Esophagus muscularis mucosa (tissue), 4 donors: Measurements from ENCODE around the gene MOB3A. TPM values are rescaled to one million over a fixed set of nuclear protein-coding genes. Genes with fewer than 3 reads are reported as not detected.

Experiments
- DNase-seq: peaks from one replicate; pipeline ENCODE4 v3.0.0-alpha.2; 2017; ENCODE audit errors: extremely low spot score
- H3K27ac ChIP-seq, 4 donors: fragments of 200-600 bp; sonication (generic); replicated peaks in 1 of 4; 1 replicate in 3 of 4; 2 replicates in 1 of 4; pipeline ENCODE4 v1.5.1; 2016 to 2019; ENCODE audit warnings: mild to moderate bottlenecking in 1 of 4
- H3K27me3 ChIP-seq, 4 donors: fragments of 200-600 bp; sonication (generic); one replicate each; pipeline versions ENCODE4 v1.5.1 to v1.6.0; 2016 to 2019
- H3K36me3 ChIP-seq, 4 donors: fragments of 200-600 bp; sonication (generic); one replicate each; pipeline ENCODE4 v1.5.1; 2016 to 2019
- H3K4me1 ChIP-seq, 4 donors: fragments of 200-600 bp; sonication (generic); one replicate each; pipeline ENCODE4 v1.5.1; 2016 to 2019
- H3K4me3 ChIP-seq, 4 donors: fragments of 200-600 bp; sonication (generic); 1 replicate in 2 of 4; 2 replicates in 2 of 4; pipeline ENCODE4 v1.5.1; 2016 to 2019; ENCODE audit warnings: mild to moderate bottlenecking in 4 of 4, moderate library complexity in 1 of 4
- H3K9me3 ChIP-seq, 4 donors: fragments of 200-600 bp; sonication (generic); 1 replicate in 3 of 4; 2 replicates in 1 of 4; pipeline ENCODE4 v1.5.1; 2016 to 2019
- EP300 ChIP-seq: sonication (generic); formaldehyde crosslinking; IDR thresholded peaks from one replicate; pipeline ENCODE4 v1.6.1; 2017; ENCODE audit warnings: antibody characterized with exemption
- POLR2A ChIP-seq: fragments of 450-650 bp; IDR thresholded peaks from one replicate; pipeline ENCODE4 v1.6.1; 2017; ENCODE audit warnings: antibody characterized with exemption, moderate library complexity, mild to moderate bottlenecking, low read depth
- POLR2AphosphoS5 ChIP-seq, 2 donors: sonication (generic); formaldehyde crosslinking; IDR thresholded peaks; one replicate each; pipeline ENCODE4 v1.6.1; 2017; ENCODE audit warnings: antibody characterized with exemption in 2 of 2
- WGBS: methylation state at CpG from one replicate; pipeline ENCODE4 v1.1.5; 2018; 5-methylcytosine and 5-hydroxymethylcytosine counted together
- intact Hi-C: fragments of 100-400 bp; cut with DNase I; formaldehyde crosslinking; loops from one replicate; pipeline ENCODE4 v1.15.1; 2023
- small RNA-seq, 3 donors: library from RNA; depleted of rRNA; stranded (forward); fragments of <200 nt; gene quantifications; one replicate each; pipeline ENCODE3, GENCODE V24; 2016
- total RNA-seq, 4 donors: library from RNA; depleted of rRNA; stranded (reverse); fragments of >200 nt; gene quantifications; one replicate each; pipeline versions ENCODE4 v1.1.0 to v1.2.1, GENCODE V29; 2016
- TF ChIP-seq, protein P1 (sequence below), 3 experiments: fragments of 200-600 bp in 2 of 3; fragments of 450-650 bp in 1 of 3; sonication (generic) in 2 of 3; IDR thresholded peaks; one replicate each; pipeline ENCODE4 v1.5.1; 2017 to 2019; ENCODE audit warnings: antibody characterized with exemption in 3 of 3, mild to moderate bottlenecking in 2 of 3, moderate library complexity in 1 of 3

The MOB3A gene
- total RNA-seq, 4 donors from 2014 or later, result 43.6 to 85.2 (median 56.3) TPM

DNA sequence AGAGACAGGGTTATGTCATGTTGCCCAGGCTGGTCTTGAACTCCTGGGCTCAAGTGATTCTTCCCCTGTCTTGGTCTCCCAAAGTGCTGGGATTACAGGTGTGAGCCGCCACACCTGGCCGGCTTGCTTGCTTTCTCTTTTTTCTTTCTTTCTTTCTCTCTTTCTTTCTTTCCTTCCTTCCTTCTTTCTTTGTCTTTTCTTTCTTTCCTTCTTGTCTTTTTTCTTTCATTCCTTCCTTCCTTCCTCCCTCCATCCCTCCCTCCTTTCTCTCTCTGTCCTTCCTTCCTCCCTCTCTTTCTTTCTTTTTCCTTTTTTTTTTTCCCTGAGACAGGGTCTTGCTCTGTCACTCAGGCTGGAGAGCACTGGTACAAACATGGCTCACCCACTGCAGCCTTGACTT lies 73.8 kb downstream of the MOB3A start:
- Histone ChIP-seq H3K9me3 (peaks cover 0 to 4% (median 1%) of the 10 kb centered on the region in 4 donors), H3K27me3 (no peaks in the 10 kb centered on the region), H3K36me3 (no peaks in the 10 kb centered on the region), H3K4me3 (no peak overlapping the region), H3K4me1 (peaks cover 5 to 14% (median 14%) of the 10 kb centered on the region in 4 donors), H3K27ac (no peak overlapping the region)
- 90% methylated on average over 2 of the region's 2 CpGs for WGBS
- intact Hi-C loops, result no loop called here
- no peak for TF ChIP-seq EP300
- no peak for DNase-seq

DNA sequence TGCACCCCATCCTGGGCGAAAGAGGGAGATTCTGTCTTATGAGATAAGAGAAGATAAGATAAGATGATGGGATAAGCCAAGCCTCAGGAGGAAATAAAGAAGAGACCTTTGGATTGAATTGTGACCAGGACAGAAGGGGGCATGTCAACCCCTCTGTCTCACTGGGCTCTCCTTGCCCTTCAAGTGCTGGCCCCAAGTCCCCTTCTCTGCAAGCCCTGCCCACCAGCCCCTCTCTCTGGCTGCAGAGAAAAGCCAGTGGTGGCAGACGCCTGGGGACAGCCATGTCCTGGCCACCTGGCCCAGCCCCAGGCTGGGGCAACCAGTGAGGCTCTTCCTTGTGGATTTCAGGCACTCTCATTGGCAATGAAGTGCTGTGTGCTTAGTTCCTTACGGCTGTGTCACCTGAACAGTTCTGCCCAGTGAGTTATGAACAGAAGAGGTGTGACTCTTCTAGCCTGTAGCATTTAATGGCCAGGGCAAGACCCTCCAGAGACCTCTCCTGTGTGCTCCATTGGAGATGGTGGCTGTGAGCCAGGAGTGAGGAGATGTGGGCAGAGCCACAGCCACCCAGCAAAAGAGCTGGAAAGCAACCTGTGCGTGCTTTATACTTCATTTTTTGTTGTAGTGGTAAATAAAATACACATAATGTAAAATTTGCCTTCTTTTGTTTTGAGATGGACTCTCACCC lies 74.5 kb downstream of the MOB3A start:
- H3K4me1 ChIP-seq, result peaks cover 6 to 13% (median 11%) of the 10 kb centered on the region in 4 donors
- no peaks in the 10 kb centered on the region for H3K36me3 ChIP-seq
- WGBS, result 82% methylated on average over 4 of the region's 4 CpGs
- H3K4me3 ChIP-seq, result no peak overlapping the region
- intact Hi-C loops, result no loop called here
- H3K27me3 ChIP-seq, result no peaks in the 10 kb centered on the region
- H3K27ac ChIP-seq, result no peak overlapping the region
- H3K9me3 ChIP-seq, result peaks cover 0 to 4% (median 1%) of the 10 kb centered on the region in 4 donors
- TF ChIP-seq EP300 (no peak), POLR2A (no peak), POLR2AphosphoS5 (IDR thresholded peaks at IDR 0.05) (no peak)
- TF ChIP-seq, protein P1, sequence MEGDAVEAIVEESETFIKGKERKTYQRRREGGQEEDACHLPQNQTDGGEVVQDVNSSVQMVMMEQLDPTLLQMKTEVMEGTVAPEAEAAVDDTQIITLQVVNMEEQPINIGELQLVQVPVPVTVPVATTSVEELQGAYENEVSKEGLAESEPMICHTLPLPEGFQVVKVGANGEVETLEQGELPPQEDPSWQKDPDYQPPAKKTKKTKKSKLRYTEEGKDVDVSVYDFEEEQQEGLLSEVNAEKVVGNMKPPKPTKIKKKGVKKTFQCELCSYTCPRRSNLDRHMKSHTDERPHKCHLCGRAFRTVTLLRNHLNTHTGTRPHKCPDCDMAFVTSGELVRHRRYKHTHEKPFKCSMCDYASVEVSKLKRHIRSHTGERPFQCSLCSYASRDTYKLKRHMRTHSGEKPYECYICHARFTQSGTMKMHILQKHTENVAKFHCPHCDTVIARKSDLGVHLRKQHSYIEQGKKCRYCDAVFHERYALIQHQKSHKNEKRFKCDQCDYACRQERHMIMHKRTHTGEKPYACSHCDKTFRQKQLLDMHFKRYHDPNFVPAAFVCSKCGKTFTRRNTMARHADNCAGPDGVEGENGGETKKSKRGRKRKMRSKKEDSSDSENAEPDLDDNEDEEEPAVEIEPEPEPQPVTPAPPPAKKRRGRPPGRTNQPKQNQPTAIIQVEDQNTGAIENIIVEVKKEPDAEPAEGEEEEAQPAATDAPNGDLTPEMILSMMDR (IDR thresholded peaks at IDR 0.05), result no peak
- no peak for DNase-seq

Small RNAs within 50 kb of the gene (small RNA-seq; reads per million reads assigned to genes)
- 0 reads per million in 3 donors for gene AC007136.1

Other genes starting within 250 kb of the MOB3A start
- 10 to 100 TPM; 16.2 to 36.0 (median 26.1) TPM for gene REXO1, start 247.8 kb downstream of the MOB3A start, total RNA-seq
- 10 to 100 TPM in 1 of 4 donors, 1 to 10 TPM in 3; 2.5 to 10.8 (median 8.5) TPM for gene KLF16, start 232.7 kb downstream of the MOB3A start, total RNA-seq
- 100 to 1,000 TPM in 2 of 4 donors, 10 to 100 TPM in 2; 89.7 to 125 (median 102) TPM for gene ABHD17A, start 210.8 kb downstream of the MOB3A start, total RNA-seq
- 1 to 10 TPM; 3.8 to 5.6 (median 4.4) TPM for gene ADAT3, start 190.9 kb downstream of the MOB3A start, total RNA-seq
- gene SCAMP4, start 190.9 kb downstream of the MOB3A start, total RNA-seq, result 10 to 100 TPM; 26.6 to 76.5 (median 59.3) TPM
- gene CSNK1G2, start 155.2 kb downstream of the MOB3A start, total RNA-seq, result 10 to 100 TPM; 34.1 to 52.6 (median 48.5) TPM
- gene BTBD2, start 80.6 kb downstream of the MOB3A start, total RNA-seq, result 100 to 1,000 TPM in 1 of 4 donors, 10 to 100 TPM in 3; 52.8 to 137 (median 77.1) TPM
- gene MKNK2, start 45.1 kb downstream of the MOB3A start, total RNA-seq, result 100 to 1,000 TPM; 113 to 267 (median 193) TPM
- gene IZUMO4, start 589 bp upstream of the MOB3A start, total RNA-seq, result 1 to 10 TPM; 1.9 to 6.0 (median 3.9) TPM
- gene AP3D1, start 55.2 kb upstream of the MOB3A start, total RNA-seq, result 100 to 1,000 TPM in 2 of 4 donors, 10 to 100 TPM in 2; 76.0 to 156 (median 93.7) TPM
- gene DOT1L, start 67.6 kb upstream of the MOB3A start, total RNA-seq, result 10 to 100 TPM; 10.8 to 13.2 (median 12.0) TPM
- 10 to 100 TPM; 41.9 to 69.8 (median 55.3) TPM for gene PLEKHJ1, start 140.0 kb upstream of the MOB3A start, total RNA-seq
- gene SF3A2, start 140.5 kb upstream of the MOB3A start, total RNA-seq, result 10 to 100 TPM; 29.5 to 56.9 (median 35.3) TPM
- gene AMH, start 153.0 kb upstream of the MOB3A start, total RNA-seq, result 1 to 10 TPM in 3 of 4 donors, under 1 TPM in 1; 0.50 to 3.7 (median 1.3) TPM
- not detected for gene JSRP1, start 160.1 kb upstream of the MOB3A start, total RNA-seq
- gene PEAK3, start 185.8 kb upstream of the MOB3A start, total RNA-seq, result 1 to 10 TPM in 3 of 4 donors, under 1 TPM in 1; 0.78 to 2.3 (median 1.3) TPM
- not detected for gene LINGO3, start 211.8 kb upstream of the MOB3A start, total RNA-seq
- gene LSM7, start 232.3 kb upstream of the MOB3A start, total RNA-seq, result 100 to 1,000 TPM in 3 of 4 donors, 10 to 100 TPM in 1; 76.4 to 113 (median 106) TPM
- 10 to 100 TPM; 25.0 to 42.4 (median 29.9) TPM for gene SPPL2B, start 232.4 kb upstream of the MOB3A start, total RNA-seq